ENCODE measurements around the gene CISD1.
"Not testable (repeated sequence)": the region's sequence is repeated elsewhere in the genome, so short reads cannot be mapped to it uniquely, and the experiment has no call there.

CISD1 gene

DNA sequence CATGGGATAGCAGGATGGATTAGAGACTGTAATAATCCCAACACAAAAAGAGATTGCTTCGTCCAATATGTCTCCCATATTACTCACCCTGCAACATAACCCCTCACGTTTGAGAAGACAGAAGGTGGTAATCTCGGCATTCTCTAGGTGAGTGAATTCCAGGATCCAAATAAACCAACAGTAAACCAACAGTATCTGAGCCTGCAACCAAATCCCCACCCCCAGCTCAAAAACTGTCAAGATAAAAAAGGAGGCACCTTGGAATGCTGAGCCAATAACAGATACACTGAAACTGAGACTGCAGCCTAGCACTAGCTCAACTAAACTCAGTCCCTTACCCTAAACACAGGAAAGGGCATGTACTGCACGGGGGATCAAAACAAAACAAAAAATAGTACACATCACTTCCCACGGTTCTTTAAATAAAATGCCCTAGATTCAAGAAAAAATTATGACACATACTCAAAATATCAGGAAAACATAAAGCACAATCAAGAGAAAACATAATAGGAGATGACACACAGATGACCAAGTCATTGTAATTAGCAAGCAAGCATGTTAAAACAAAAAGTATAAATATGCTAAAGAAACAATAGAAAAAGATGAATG, 29.3 kb upstream of the CISD1 start:
- TF ChIP-seq FOXM1 (IDR thresholded peaks at IDR 0.05; ENCODE audit: borderline replicate concordance) = no peak
- TF ChIP-seq SUZ12 (IDR thresholded peaks at IDR 0.05) = no peak
- TF ChIP-seq, protein P1, sequence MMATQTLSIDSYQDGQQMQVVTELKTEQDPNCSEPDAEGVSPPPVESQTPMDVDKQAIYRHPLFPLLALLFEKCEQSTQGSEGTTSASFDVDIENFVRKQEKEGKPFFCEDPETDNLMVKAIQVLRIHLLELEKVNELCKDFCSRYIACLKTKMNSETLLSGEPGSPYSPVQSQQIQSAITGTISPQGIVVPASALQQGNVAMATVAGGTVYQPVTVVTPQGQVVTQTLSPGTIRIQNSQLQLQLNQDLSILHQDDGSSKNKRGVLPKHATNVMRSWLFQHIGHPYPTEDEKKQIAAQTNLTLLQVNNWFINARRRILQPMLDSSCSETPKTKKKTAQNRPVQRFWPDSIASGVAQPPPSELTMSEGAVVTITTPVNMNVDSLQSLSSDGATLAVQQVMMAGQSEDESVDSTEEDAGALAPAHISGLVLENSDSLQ (IDR thresholded peaks at IDR 0.05) = no peak
- TF ChIP-seq L3MBTL2 (conservative IDR thresholded peaks at IDR 0.05) = no peak
- no peak for TF ChIP-seq CTBP1 (IDR thresholded peaks at IDR 0.05; ENCODE audit: borderline replicate concordance)
- no peak for TF ChIP-seq FOXK2 (IDR thresholded peaks at IDR 0.05)
- TF ChIP-seq LEF1 (IDR thresholded peaks at IDR 0.05; ENCODE audit: borderline replicate concordance) = no peak
- TF ChIP-seq ARNT (IDR thresholded peaks at IDR 0.05) = no peak
- no peak for TF ChIP-seq TARDBP (IDR thresholded peaks at IDR 0.05)
- TF ChIP-seq ELF4 (IDR thresholded peaks at IDR 0.05) = no peak
- TF ChIP-seq HDGF (IDR thresholded peaks at IDR 0.05; ENCODE audit: borderline replicate concordance) = no peak
- no peak for TF ChIP-seq ZNF384 (IDR thresholded peaks at IDR 0.05)
- no peak for TF ChIP-seq NFRKB (IDR thresholded peaks at IDR 0.05)
- no peak for TF ChIP-seq FOXA1 (IDR thresholded peaks at IDR 0.05)
- no peak for TF ChIP-seq BHLHE40 (IDR thresholded peaks at IDR 0.05; ENCODE audit: borderline replicate concordance)
- no peak for TF ChIP-seq SP1 (IDR thresholded peaks at IDR 0.05)
- ChIA-PET CTCF (no interaction called here), POLR2A (no interaction called here)
- no peak for DNase-seq (ENCODE audit: extremely low spot score)

DNA sequence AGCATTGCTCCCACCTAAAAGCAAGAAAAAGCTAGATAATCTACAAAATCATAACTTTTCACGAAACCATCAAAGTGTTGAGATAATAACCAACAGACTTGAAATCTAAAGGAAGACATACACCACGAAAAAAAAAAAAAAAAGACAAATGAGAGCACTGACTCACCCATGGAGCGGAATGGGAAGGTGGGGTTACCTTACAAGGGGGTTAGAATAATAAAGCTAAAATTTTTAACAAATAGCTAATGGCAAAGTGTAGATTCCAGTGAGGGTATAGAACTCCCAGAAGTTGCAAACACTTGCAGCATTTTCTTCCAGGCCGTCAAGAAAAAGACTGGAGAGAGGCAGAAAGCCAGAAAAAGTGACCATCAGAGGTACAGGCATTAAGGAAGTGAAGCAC, 28.4 kb upstream of the CISD1 start:
- ChIA-PET POLR2A (no interaction called here), CTCF (no interaction called here)
- DNase-seq (ENCODE audit: extremely low spot score) = no peak
- TF ChIP-seq, protein P1 (IDR thresholded peaks at IDR 0.05) = no peak

DNA sequence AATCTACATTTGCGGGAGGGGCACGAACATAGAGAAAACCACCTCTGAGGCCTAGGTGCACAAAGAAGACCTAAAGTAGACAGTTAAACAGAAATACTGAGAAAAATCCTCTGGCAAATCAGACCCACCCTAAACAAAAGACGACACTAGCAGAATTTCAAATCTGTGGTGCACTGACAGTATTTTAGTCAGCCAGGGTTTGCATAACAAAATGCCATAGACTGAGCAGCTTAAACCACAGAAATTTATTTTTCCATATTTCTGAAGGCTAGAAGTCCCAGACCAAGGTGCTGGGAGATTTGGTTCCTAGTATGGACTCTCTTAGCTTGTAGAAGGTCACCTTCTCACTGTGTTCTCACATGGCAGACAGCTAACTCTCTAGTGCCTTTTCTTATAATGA, 27.6 kb upstream of the CISD1 start:
- no peak for TF ChIP-seq FOXK2 (IDR thresholded peaks at IDR 0.05)
- no peak for TF ChIP-seq ELF4 (IDR thresholded peaks at IDR 0.05)
- no peak for TF ChIP-seq NFRKB (IDR thresholded peaks at IDR 0.05)
- no peak for TF ChIP-seq ARNT (IDR thresholded peaks at IDR 0.05)
- no peak for TF ChIP-seq ZNF384 (IDR thresholded peaks at IDR 0.05)
- no peak for TF ChIP-seq FOXM1 (IDR thresholded peaks at IDR 0.05; ENCODE audit: borderline replicate concordance)
- no peak for TF ChIP-seq CTBP1 (IDR thresholded peaks at IDR 0.05; ENCODE audit: borderline replicate concordance)
- TF ChIP-seq SUZ12 (IDR thresholded peaks at IDR 0.05) = no peak
- no peak for TF ChIP-seq FOXA1 (IDR thresholded peaks at IDR 0.05)
- no peak for TF ChIP-seq TARDBP (IDR thresholded peaks at IDR 0.05)
- TF ChIP-seq, protein P1 (IDR thresholded peaks at IDR 0.05) = no peak
- no peak for TF ChIP-seq BHLHE40 (IDR thresholded peaks at IDR 0.05; ENCODE audit: borderline replicate concordance)
- TF ChIP-seq HDGF (IDR thresholded peaks at IDR 0.05; ENCODE audit: borderline replicate concordance) = no peak
- TF ChIP-seq L3MBTL2 (conservative IDR thresholded peaks at IDR 0.05) = no peak
- TF ChIP-seq SP1 (IDR thresholded peaks at IDR 0.05) = no peak
- TF ChIP-seq LEF1 (IDR thresholded peaks at IDR 0.05; ENCODE audit: borderline replicate concordance) = no peak
- POLR2A ChIA-PET = no interaction called here
- no peak for DNase-seq (ENCODE audit: extremely low spot score)
- CTCF ChIA-PET = no interaction called here

DNA sequence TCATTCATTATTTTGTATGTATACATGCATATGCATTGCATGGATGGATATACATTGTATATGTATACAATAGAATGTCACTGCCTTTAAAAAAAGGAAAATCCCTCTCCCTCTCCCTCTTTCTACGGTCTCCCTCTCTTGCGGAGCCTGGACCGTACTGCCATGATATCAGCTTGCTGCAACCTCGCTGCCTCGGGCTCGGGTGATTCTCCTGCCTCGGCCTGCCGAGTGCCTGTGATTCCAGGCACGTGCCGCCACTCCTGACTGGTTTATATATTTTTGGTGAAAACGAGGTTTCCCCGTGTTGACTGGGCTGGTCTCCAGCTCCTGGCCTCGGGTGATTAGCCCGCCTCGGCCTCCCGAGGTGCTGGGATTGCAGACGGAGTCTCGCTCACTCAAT, 25.7 kb upstream of the CISD1 start:
- TF ChIP-seq, protein P1 (IDR thresholded peaks at IDR 0.05) = no peak
- no peak for TF ChIP-seq CTBP1 (IDR thresholded peaks at IDR 0.05; ENCODE audit: borderline replicate concordance)
- no peak for TF ChIP-seq FOXA1 (IDR thresholded peaks at IDR 0.05)
- no peak for TF ChIP-seq SUZ12 (IDR thresholded peaks at IDR 0.05)
- no peak for TF ChIP-seq HDGF (IDR thresholded peaks at IDR 0.05; ENCODE audit: borderline replicate concordance)
- TF ChIP-seq ZNF384 (IDR thresholded peaks at IDR 0.05) = no peak
- no peak for TF ChIP-seq NFRKB (IDR thresholded peaks at IDR 0.05)
- no peak for TF ChIP-seq ARNT (IDR thresholded peaks at IDR 0.05)
- TF ChIP-seq FOXM1 (IDR thresholded peaks at IDR 0.05; ENCODE audit: borderline replicate concordance) = no peak
- no peak for TF ChIP-seq BHLHE40 (IDR thresholded peaks at IDR 0.05; ENCODE audit: borderline replicate concordance)
- no peak for TF ChIP-seq TARDBP (IDR thresholded peaks at IDR 0.05)
- ChIA-PET POLR2A (no interaction called here), CTCF (no interaction called here)
- no peak for DNase-seq (ENCODE audit: extremely low spot score)

DNA sequence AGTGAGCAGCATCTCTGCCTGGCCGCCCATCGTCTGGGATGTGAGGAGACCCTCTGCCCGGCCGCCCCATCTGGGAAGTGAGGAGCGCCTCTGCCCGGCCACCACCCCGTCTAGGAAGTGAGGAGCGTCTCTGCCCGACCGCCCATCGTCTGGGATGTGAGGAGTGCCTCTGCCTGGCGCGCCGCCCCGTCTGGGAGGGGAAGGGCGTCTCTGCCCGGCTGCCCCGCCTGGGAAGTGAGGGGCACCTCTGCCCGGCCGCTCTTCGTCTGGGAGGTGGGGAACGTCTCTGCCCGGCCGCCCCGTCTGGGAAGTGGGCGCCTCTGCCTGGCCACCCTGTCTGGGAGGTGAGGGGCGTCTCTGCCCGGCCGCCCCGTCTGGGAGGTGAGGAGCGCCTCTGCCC, 25.2 kb upstream of the CISD1 start:
- CTCF ChIA-PET; POLR2A ChIA-PET; DNase-seq (ENCODE audit: extremely low spot score): not testable (repeated sequence)

DNA sequence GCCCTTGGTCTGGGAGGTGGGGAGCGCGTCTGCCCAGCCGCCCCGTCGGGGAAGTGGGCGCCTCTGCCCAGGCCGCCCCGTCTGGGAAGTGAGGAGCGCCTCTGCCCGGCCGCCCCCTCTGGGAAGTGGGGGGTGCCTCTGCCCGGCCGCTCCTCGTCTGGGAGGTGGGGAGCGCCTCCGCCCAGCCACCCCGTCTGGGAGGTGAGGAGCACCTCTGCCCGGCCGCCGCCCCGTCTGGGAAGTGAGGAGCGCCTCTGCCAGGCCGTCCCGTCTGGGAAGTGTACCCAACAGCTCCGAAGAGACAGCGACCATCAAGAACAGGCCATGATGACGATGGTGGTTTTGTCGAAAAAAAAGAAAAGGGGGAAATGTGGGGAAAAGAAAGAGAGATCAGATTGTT, 24.7 kb upstream of the CISD1 start:
- CTCF ChIA-PET; DNase-seq (ENCODE audit: extremely low spot score); POLR2A ChIA-PET: not testable (repeated sequence)

DNA sequence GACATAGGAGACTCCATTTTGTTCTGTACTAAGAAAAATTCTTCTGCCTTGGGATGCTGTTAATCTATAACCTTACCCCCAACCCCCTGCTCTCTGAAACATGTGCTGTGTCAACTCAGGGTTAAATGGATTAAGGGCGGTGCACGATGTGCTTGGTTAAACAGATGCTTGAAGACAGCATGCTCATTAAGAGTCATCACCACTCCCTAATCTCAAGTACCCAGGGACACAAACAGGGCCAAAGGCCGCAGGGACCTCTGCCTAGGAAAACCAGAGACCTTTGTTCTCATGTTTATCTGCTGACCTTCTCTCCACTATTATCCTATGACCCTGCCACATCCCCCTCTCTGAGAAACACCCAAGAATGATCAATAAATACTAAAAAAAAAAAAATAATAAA, 24.3 kb upstream of the CISD1 start:
- DNase-seq (ENCODE audit: extremely low spot score); CTCF ChIA-PET; POLR2A ChIA-PET: not testable (repeated sequence)

Measured in HEK293T (cell line).